Trophoblast cell (in vitro differentiated cells and primary cell): Measurements from ENCODE around the gene PIP5KL1.

Experiments used
- DNase-seq, 2 donors: peaks; one replicate each; pipeline ENCODE4 v3.0.0-alpha.2; 2016
- H2AFZ ChIP-seq: 2 replicates; pipeline ENCODE4 v1.6.1; 2013; ENCODE audit warnings: low read length, moderate library complexity, mild to moderate bottlenecking; ENCODE audit not compliant: insufficient read depth, poor library complexity
- H2AK5ac ChIP-seq: 2 replicates; pipeline ENCODE4 v1.6.1; 2013; ENCODE audit warnings: mild to moderate bottlenecking, low read length
- H2BK120ac ChIP-seq: 2 replicates; pipeline ENCODE4 v1.6.1; 2013; ENCODE audit warnings: low read length, mild to moderate bottlenecking, moderate library complexity; ENCODE audit not compliant: insufficient read depth, poor library complexity
- H2BK12ac ChIP-seq: 2 replicates; pipeline ENCODE4 v1.6.1; 2013; ENCODE audit warnings: mild to moderate bottlenecking, low read length, moderate library complexity
- H2BK5ac ChIP-seq: 2 replicates; pipeline ENCODE4 v1.6.1; 2013; ENCODE audit warnings: low read length, low read depth, moderate library complexity, mild to moderate bottlenecking; ENCODE audit not compliant: poor library complexity
- H3K14ac ChIP-seq: 2 replicates; pipeline ENCODE4 v1.6.1; 2013; ENCODE audit warnings: mild to moderate bottlenecking, low read length
- H3K18ac ChIP-seq: 2 replicates; pipeline ENCODE4 v1.6.1; 2013; ENCODE audit warnings: mild to moderate bottlenecking, low read length
- H3K23ac ChIP-seq: 2 replicates; pipeline ENCODE4 v1.6.1; 2013; ENCODE audit warnings: low read length
- H3K27ac ChIP-seq: 2 replicates; pipeline ENCODE4 v1.5.1; 2013; ENCODE audit warnings: low read depth, mild to moderate bottlenecking, inconsistent platforms, low read length, moderate library complexity
- H3K27me3 ChIP-seq: 2 replicates; pipeline ENCODE4 v1.6.1; 2013; ENCODE audit warnings: inconsistent platforms, mild to moderate bottlenecking, low read length, moderate library complexity; ENCODE audit not compliant: insufficient read depth
- H3K36me3 ChIP-seq, 2 experiments: 1 replicate in 1 of 2; 2 replicates in 1 of 2; pipeline ENCODE4 v1.6.1; 2013; ENCODE audit warnings: low read length in 2 of 2, mild to moderate bottlenecking in 2 of 2, moderate library complexity in 1 of 2; ENCODE audit not compliant: insufficient read depth in 2 of 2, control insufficient read depth in 1 of 2
- H3K4ac ChIP-seq: 2 replicates; pipeline ENCODE4 v1.6.1; 2013; ENCODE audit warnings: low read depth, mild to moderate bottlenecking, low read length, moderate library complexity
- H3K4me1 ChIP-seq, 2 experiments: 1 replicate in 1 of 2; 2 replicates in 1 of 2; pipeline ENCODE4 v1.6.1; 2013; ENCODE audit warnings: low read length in 2 of 2, mild to moderate bottlenecking in 2 of 2, moderate library complexity in 1 of 2; ENCODE audit not compliant: insufficient read depth in 2 of 2, control insufficient read depth in 1 of 2
- H3K4me2 ChIP-seq: 2 replicates; pipeline ENCODE4 v1.6.1; 2013; ENCODE audit warnings: inconsistent platforms, mild to moderate bottlenecking, low read length, moderate library complexity
- H3K4me3 ChIP-seq: 2 replicates; pipeline ENCODE4 v1.5.1; 2013; ENCODE audit warnings: mild to moderate bottlenecking, low read depth, low read length, inconsistent platforms
- H3K79me1 ChIP-seq: one replicate; pipeline ENCODE4 v1.6.1; 2013; ENCODE audit warnings: low read length
- H3K79me2 ChIP-seq: 2 replicates; pipeline ENCODE4 v1.6.1; 2013; ENCODE audit warnings: low read length, mild to moderate bottlenecking; ENCODE audit not compliant: control insufficient read depth, insufficient read depth, poor library complexity
- H3K9ac ChIP-seq: 2 replicates; pipeline ENCODE4 v1.6.1; 2013; ENCODE audit warnings: mild to moderate bottlenecking, low read length
- H3K9me3 ChIP-seq: 2 replicates; pipeline ENCODE4 v1.6.1; 2013; ENCODE audit warnings: low read depth, mild to moderate bottlenecking, control low read depth, inconsistent platforms, low read length; ENCODE audit not compliant: insufficient read depth
- H4K12ac ChIP-seq: 2 replicates; pipeline ENCODE4 v1.6.1; 2013; ENCODE audit warnings: low read depth, mild to moderate bottlenecking, low read length, moderate library complexity
- H4K8ac ChIP-seq: 2 replicates; pipeline ENCODE4 v1.6.1; 2013; ENCODE audit warnings: low read depth, mild to moderate bottlenecking, low read length, moderate library complexity
- H4K91ac ChIP-seq: one replicate; pipeline ENCODE4 v1.6.1; 2013; ENCODE audit warnings: low read depth, mild to moderate bottlenecking, low read length, moderate library complexity
- WGBS: extraction: QIAGEN DNeasy Blood & Tissue Kit; methylation state at CpG from one replicate; pipeline ENCODE4 v1.1.7; 2013; ENCODE audit warnings: missing lambda C conversion rate; ENCODE audit not compliant: insufficient read length, insufficient coverage; ENCODE audit errors: extremely low coverage; 5-methylcytosine and 5-hydroxymethylcytosine counted together

The PIP5KL1 gene

DNA sequence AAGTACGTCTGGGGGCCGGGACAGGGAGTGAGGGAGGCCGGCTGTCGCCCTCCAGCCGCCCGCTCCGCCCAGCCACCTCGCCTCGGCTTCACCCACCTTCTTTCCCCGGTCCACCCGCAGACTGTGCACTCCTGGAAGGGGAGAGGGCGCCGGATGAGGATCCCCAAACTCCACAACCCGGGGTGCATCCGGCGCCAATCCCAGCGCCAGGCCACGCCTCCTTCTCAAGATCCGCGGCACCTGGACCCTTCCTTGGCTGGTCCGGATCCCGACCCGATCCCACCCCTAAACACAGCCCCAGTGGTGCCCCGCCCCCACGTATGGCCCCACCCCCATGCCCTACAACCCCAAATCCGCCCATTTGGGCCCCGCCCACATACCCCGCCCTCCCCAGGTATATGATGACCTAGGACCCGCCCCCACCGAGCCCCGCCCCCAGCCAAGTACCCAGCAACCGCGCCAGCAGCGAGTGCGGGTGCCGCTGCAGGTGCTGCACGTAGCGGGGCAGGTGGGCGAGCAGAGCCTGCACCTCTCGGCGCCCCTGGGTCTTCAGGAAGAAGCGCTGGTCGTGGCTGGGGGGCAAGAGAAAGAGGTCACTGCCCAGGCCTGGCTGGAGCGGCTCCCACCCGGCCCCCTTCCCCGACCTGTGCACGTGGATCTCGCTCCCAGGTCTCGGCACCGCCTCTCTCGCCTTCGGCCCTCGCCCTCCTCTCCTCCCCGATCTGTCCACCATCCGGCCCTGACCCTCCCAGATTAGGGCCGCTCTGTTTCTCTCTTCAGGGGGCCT, 3.2 kb downstream of the PIP5KL1 start:
- Histone ChIP-seq H3K4ac (no peak overlapping the region), H2BK120ac (no peak overlapping the region), H3K9me3 (peaks cover 5% of the 10 kb centered on the region), H3K79me1 (peaks cover 5% of the 10 kb centered on the region), H3K4me3 (peak overlapping the region; percentile 53), H3K14ac (no peak overlapping the region), H2AK5ac (no peak overlapping the region), H3K9ac (no peak overlapping the region), H3K36me3 (no peaks in the 10 kb centered on the region), H2AFZ (peak overlapping the region; percentile 73), H4K8ac (peak overlapping the region; percentile 3), H3K27me3 (peaks cover 13% of the 10 kb centered on the region), H2BK12ac (no peak overlapping the region), H3K18ac (no peak overlapping the region), H2BK5ac (no peak overlapping the region), H3K23ac (no peak overlapping the region), H3K4me1 (peaks cover 14 to 26% of the 10 kb centered on the region in 2 experiments), H4K91ac (no peak overlapping the region), H3K4me2 (peak overlapping the region; percentile 55), H3K27ac (no peak overlapping the region), H3K79me2 (no peaks in the 10 kb centered on the region), H4K12ac (no peak overlapping the region)
- DNase-seq: peak; percentile 66 to 75
- WGBS: no CpG with 5 or more reads among the region's 56 CpGs

DNA sequence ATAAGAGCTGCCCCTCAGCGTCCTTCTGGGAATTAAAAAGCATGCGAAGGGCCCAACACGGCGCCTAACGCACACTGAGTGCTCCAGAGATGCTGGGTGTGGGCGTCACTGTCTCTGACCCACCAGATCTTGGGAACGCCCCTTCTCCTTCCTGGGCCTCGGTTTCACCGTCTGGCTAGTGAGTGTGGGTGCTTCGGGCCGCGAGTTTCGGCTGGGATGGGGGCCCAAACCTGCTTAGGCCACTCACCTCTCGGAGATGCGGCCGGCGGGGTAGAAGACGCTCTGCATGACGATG, 3.7 kb downstream of the PIP5KL1 start:
- H2BK12ac ChIP-seq: no peak overlapping the region
- peaks cover 5% of the 10 kb centered on the region for H3K79me1 ChIP-seq
- H3K14ac ChIP-seq: no peak overlapping the region
- peaks cover 5% of the 10 kb centered on the region for H3K9me3 ChIP-seq
- no peaks in the 10 kb centered on the region for H3K36me3 ChIP-seq
- H3K23ac ChIP-seq: no peak overlapping the region
- peak overlapping the region; percentile 55 for H3K4me2 ChIP-seq
- H3K27ac ChIP-seq: no peak overlapping the region
- H2AK5ac ChIP-seq: no peak overlapping the region
- peak overlapping the region; percentile 73 for H2AFZ ChIP-seq
- peaks cover 14 to 26% of the 10 kb centered on the region in 2 experiments for H3K4me1 ChIP-seq
- H2BK5ac ChIP-seq: no peak overlapping the region
- no CpG with 5 or more reads among the region's 19 CpGs for WGBS
- H3K27me3 ChIP-seq: peaks cover 13% of the 10 kb centered on the region
- no peak overlapping the region for H2BK120ac ChIP-seq
- no peak overlapping the region for H3K4ac ChIP-seq
- H3K79me2 ChIP-seq: no peaks in the 10 kb centered on the region
- H4K8ac ChIP-seq: peak overlapping the region; percentile 3
- H4K12ac ChIP-seq: no peak overlapping the region
- no peak overlapping the region for H3K18ac ChIP-seq
- H4K91ac ChIP-seq: no peak overlapping the region
- H3K9ac ChIP-seq: no peak overlapping the region
- peak; percentile 61 to 72 for DNase-seq
- peak overlapping the region; percentile 53 for H3K4me3 ChIP-seq

DNA sequence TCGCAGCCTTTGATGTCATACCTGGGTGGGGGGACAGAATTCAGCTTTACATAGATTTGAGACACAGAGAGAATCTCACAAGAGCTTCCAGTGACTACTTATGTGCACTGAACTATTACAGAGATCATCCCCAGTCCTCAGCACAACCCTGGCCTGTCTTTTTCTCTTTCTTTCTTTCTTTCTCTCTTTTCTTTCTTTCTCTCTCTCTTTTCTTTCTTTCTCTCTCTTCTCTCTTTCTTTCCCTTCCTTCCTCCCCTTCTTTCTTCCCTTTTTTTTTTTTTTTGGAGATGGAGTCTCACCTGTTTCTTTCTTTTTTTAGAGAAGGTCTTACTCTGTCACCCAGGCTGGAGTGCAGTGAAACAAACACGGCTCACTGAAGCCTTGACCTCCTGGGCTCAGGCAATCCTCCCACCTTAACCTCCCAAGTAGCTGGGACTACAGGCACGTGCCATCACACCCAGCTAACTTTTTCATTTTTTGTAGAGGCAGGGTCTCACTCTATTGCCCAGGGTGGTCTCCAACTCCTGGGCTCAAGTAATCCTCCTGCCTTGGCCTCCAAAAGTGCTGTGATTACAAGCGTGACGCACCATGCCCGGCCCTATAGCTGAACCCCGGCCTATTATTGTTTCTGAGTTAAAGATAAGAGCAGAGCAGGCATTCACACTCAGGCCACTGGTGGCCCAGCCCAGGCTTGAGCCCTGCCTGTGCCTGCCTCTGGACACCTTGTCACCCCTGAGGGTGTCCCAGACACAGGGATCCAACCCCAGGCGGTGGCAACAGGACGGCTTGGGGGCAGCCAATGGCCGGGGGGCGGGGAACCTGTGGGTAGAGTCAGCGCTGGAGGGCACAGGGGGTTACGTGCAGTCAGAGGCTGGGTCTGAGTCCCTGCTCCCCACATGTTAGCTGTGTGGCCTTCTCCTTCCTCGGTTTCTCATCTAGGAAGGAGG, 4.3 kb downstream of the PIP5KL1 start:
- H3K27ac ChIP-seq: no peak overlapping the region
- H3K9me3 ChIP-seq: peaks cover 5% of the 10 kb centered on the region
- no peak overlapping the region for H3K4me3 ChIP-seq
- no CpG with 5 or more reads among the region's 14 CpGs for WGBS
- DNase-seq: no peak
- peaks cover 9 to 22% of the 10 kb centered on the region in 2 experiments for H3K4me1 ChIP-seq
- H4K12ac ChIP-seq: no peak overlapping the region
- H3K79me2 ChIP-seq: no peaks in the 10 kb centered on the region
- no peaks in the 10 kb centered on the region for H3K36me3 ChIP-seq
- no peak overlapping the region for H4K8ac ChIP-seq
- no peak overlapping the region for H3K14ac ChIP-seq
- peak overlapping the region; percentile 55 for H3K4me2 ChIP-seq
- no peak overlapping the region for H3K4ac ChIP-seq
- H2BK5ac ChIP-seq: no peak overlapping the region
- no peak overlapping the region for H3K18ac ChIP-seq
- peaks cover 5% of the 10 kb centered on the region for H3K79me1 ChIP-seq
- no peak overlapping the region for H3K9ac ChIP-seq
- H2AK5ac ChIP-seq: no peak overlapping the region
- peak overlapping the region; percentile 73 for H2AFZ ChIP-seq
- no peak overlapping the region for H2BK12ac ChIP-seq
- H4K91ac ChIP-seq: no peak overlapping the region
- peaks cover 13% of the 10 kb centered on the region for H3K27me3 ChIP-seq
- no peak overlapping the region for H3K23ac ChIP-seq
- H2BK120ac ChIP-seq: no peak overlapping the region

DNA sequence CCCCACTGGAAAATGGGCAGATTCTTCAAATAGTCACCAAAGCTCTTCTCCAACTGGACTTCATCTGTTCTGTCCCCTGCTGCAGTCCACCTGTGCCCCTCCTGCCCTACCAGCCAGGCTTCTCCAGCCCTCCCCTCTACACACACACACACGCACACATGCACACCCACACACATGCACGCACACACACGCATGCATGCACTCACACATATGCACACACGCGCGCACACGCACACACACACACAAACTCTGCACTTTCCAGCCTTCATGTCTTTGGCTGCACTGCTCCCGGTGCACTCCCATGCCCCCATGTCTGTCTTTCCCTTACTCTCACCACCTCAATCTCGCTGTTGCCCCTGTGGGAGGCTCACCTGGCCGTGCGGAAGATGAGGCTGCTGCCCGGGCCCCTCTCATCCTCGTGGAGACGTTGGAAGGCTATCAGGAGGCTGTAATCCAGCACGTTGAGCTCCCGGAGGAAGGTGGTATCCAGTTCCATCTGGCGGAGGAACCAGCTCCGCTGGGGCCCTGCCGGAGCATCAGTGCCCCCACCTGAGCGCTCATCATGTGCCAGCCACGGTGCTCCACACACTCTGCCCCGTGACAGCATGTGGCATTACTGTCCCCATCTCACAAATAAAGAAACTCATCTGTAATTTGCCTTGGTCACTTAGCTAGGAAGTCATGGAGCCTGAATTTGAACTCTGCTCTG, 5.7 kb downstream of the PIP5KL1 start:
- Histone ChIP-seq H3K4ac (no peak overlapping the region), H2BK5ac (no peak overlapping the region), H2AK5ac (no peak overlapping the region), H3K27me3 (peaks cover 13% of the 10 kb centered on the region), H3K27ac (no peak overlapping the region), H4K91ac (no peak overlapping the region), H4K8ac (no peak overlapping the region), H2AFZ (no peak overlapping the region), H2BK120ac (no peak overlapping the region), H3K4me1 (peaks cover 5 to 14% of the 10 kb centered on the region in 2 experiments), H3K79me2 (no peaks in the 10 kb centered on the region), H3K36me3 (no peaks in the 10 kb centered on the region), H3K4me2 (no peak overlapping the region), H3K79me1 (peaks cover 5% of the 10 kb centered on the region), H3K4me3 (no peak overlapping the region), H4K12ac (no peak overlapping the region), H3K14ac (no peak overlapping the region), H3K23ac (no peak overlapping the region), H3K18ac (no peak overlapping the region), H2BK12ac (no peak overlapping the region), H3K9me3 (peaks cover 5% of the 10 kb centered on the region), H3K9ac (no peak overlapping the region)
- WGBS: no CpG with 5 or more reads among the region's 22 CpGs
- no peak for DNase-seq
